ENCODE measurements around the gene LMF1. TPM values are rescaled to one million over a fixed set of nuclear protein-coding genes. Genes with fewer than 3 reads are reported as not detected.
"Not testable (repeated sequence)": the region's sequence is repeated elsewhere in the genome, so short reads cannot be mapped to it uniquely, and the experiment has no call there.

The LMF1 gene
- polyA plus RNA-seq, 5 donors = 13.8 to 22.3 (median 20.2) TPM

- DNase-seq = no peak
Measured at GRCh38 chr16:851209-851810, 119.5 kb downstream of the LMF1 start.

DNA sequence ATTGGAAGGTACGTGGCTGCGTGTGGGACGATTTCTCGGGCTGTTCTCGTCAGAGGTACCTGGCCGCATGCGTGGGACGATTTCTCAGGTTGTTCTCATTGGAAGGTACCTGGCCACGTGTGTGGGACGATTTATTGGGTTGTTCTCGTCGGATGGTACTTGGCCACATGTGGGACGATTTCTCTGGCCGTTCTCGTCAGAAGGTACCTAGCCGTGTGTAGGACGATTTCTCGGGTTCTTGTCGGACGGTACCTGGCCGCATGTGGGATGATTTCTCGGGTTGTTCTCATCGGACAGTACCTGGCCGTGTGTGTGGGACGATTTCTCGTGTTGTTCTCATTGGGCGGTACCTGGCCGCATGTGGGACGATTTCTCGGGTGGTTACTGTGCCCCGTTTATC lies 120.1 kb downstream of the LMF1 start:
- DNase-seq = no peak

GRCh38 chr16:848510-849253 lies 122.1 kb downstream of the LMF1 start:
- DNase-seq = no peak

DNA sequence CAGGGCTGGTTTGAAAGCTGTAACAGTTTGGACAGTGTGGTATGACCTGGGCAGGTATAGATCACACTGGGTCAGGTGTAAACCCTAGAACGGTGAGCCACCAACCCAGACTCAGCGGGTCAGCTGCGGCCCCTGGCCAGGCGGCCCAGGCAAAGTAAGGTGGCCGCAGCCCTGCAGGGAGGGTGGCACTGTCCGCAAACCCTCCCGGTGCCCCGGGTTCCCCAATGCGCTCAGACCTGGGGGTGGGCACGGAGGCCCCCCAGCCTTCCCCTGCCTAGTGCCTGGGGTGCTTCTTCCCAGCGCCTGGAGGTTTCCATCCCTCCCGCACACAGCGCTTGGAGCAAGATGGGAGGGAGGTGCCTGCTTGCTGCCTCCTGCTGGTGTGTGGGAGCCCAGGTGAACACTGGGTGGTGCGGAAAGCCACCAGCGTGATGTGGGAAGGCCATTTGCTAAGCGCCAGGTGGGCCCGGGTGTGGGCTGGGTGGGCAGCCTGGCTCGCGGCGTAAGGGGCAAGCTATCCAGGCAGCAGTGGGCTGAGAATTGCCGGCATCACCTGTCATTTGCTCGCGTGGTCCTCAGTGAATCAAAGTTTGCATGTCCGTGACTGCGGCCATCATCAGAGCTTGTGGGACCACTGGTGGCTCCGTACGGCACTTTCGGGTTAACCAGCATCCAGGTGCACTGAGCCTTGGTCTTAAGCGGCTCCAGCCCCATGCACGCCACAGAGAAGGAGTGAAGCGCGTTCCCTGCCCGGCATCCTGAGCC lies 122.9 kb downstream of the LMF1 start:
- DNase-seq = no peak

GRCh38 chr16:847151-847550 lies 123.6 kb downstream of the LMF1 start:
- DNase-seq = no peak

DNA sequence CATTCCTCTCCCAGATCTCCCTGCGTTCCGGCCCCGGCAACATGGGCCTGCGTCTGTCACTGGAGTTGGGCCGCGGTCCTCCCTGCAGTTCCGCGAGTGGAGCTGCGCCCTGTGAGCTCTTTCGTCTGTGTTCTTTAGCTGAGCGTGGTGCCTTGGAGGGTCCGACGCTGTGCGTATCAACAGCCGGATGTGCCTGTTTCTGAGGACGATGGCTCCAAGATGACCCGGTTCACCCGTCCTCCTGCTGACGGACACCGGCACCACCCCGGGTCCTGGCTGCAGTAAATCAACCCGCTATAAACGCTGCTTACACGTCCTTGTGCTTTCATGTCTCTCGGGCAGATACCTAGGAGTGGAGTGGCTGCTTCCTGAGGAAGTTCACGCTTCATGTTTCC lies 125.4 kb downstream of the LMF1 start:
- DNase-seq = no peak

DNA sequence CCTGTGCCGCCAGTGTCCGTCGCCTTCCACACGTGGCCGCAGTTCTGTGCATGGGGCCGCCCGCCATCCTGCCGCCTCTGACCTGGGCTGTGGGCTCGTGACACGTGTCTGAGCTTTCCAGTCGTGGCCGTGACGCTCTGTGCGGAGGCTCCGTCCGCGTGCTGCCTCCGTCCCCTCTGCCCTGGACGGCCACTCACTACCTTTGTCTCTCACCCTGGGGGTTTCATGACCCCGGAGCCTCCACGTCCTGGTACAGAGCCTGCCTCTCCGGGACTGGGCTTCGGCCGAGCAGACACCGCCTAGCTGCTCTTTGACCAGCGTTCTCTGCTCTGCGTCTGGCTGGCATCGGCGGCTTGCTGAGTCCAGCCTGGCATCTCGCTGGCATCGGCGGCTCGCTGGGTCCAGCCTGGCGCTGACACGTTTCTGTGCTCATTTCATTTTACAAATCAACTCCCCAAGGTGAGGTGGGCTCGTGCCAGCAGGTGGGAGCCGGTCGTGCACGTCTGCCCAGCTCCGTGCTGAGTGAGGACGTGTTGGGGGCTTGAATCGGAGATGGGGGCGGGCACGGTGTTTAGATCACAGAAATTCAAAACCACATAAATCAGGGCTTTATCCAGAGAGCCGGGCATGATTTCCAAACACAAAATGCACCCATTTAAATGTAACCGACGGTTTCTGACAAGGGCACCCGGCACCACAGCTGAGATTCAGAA lies 126.0 kb downstream of the LMF1 start:
- DNase-seq = no peak

GRCh38 chr16:843771-844170 lies 127.0 kb downstream of the LMF1 start:
- DNase-seq = no peak

DNA sequence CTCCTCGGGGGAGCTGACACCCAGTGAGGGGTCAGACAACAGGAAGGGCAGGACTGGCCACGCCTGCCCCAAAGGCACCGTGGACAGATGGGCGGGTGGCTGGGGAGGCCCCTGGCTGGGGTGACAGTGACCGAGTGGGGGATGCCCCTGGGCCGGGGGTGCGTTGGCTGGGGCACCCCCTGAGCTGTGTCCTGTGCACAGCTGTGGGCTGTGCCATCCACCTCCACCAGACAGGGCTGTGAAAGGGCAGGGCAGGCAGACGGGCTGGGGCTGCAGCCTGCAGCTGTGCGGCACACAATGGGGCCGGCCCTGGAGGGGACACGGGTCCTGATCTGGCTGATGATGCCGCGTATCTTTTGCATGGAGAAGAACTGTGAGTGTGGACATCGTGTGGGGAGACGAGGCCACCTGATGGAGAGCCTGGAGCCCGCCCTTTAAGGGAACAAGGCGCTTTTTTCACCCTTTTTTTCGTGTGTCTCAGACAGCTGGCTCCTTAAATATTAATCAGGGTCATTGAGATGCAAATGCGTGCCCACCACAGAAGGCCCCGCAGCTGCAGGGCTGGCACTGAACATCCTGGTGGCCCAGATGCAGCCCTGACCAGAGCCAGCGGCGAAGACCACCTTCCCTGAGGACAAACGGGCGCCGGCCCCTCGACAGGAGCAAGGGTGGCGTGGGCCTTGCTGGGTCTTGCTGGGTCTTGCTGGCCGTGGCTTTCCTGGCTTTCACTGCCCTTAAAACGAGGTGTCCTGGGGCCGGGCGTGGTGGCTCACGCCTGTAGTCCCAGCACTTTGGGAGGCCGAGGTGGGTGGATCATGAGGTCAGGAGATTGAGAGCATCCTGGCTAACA lies 127.8 kb downstream of the LMF1 start:
- no peak for DNase-seq

GRCh38 chr16:842061-842476 lies 128.7 kb downstream of the LMF1 start:
- peak in 1 of 2 donors; percentile 22 for DNase-seq

DNA sequence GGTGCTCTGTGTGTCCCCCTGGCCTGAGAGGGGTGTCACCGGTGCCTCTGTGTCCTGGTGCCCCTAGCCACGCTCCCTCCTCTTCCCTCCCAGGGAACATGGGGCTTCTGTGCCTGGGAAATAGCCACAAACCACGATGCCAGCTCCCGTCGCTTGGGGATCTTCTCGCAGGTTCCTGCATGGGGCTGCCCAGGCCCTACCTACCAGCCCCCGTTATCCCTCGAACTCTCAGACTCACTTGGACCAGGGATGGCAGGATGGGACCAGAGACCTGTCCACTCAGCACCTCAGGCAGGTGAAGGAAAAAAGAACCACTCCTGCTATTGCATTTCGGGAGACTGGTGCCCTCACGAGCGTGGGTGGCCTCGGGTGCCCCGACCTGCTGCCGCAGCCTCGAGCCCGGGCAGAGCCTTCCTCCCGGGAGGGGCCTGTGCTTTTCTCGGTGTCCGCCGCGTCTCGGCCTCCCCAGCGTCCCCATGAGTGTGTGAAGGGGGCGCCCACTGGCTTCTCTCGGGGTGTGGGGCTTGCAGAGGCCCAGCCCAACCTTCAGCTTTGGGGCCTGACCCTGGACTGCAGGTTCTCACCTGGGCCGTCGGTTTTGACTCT lies 129.2 kb downstream of the LMF1 start:
- no peak for DNase-seq

DNA sequence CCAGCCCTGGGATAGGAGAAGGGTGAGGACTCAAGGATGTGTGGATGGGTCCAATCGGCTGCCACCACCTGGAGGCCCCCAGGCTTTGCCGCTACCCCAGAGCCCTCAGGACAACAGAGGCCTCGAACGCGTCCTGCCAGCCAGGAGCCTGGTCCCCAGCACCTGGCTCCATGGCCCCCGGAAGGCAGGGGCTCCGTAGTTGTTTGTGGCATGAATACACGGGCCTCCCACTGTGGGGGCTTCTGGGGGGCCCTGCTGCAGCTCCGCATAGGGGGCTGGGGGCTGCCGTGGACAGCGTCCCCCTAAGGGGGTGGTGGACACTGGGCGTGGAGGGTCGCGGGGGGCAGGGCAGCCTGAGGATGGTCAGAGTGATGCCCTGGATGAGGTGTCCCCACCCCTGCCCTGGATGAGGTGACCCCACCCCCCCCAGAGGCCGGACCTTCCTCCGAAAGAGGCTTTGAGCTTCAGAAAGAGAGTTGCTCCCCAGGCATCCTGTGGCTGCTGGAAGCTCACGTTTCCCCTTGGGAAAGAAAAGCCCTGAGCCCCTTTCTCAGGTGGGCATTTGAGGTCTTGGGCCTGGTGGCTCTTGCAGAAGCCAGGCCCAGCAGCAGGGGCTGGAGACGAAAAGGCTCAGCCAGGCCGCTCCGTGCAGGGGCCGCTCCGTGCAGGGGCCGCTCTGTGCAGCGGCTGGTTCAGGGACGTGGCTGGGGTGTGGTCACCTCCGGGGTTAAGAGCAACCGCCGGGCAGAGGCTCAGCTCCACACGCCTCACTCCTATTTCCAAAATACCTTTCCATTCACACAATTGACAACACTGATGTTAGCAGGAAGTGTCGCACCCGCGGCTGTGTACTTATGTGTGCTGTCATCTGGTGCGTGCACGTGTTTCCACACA lies 130.0 kb downstream of the LMF1 start:
- DNase-seq = no peak

- no peak for DNase-seq
Measured at GRCh38 chr16:839643-840408, 131.0 kb downstream of the LMF1 start.

DNA sequence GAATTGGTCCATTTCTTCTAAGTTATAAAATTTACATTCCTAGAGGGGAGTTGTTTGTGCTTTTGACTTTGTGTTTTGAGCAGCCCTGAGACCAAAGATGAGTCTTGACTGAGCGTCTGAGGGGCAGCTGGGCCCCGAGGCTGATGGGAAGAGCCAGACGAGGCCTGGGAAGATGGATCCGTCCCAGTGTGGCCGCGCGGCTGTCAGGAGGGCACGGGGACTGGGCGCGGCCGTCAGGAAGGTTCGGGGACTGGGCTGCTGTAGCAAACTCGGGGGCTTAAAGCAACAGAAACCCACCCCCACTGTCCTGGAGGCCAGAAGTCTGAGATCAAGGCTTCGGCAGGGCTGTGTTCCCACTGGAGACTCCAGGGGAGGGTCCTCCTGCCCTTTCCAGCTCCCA lies 132.0 kb downstream of the LMF1 start:
- no peak for DNase-seq

DNA sequence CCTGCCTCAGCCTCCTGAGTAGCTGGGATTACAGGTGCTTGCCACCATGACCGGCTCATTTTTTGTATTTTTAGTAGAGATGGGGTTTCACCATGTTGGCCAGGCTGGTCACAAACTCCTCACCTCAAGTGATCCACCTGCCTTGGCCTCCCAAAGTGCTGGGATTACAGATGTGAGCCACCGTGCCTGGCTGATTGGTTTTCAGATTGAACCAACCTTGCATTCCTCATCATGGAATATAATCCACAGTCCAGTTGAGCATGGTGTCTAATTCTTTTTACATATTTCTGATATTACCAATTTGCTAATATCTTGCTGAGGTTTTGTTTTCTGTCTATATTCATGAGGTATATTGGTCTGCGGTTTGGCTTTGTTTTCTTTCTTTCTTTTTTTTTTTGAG lies 134.0 kb downstream of the LMF1 start:
- not testable (repeated sequence) for DNase-seq

GRCh38 chr16:836221-836620 lies 134.6 kb downstream of the LMF1 start:
- no peak for DNase-seq

DNA sequence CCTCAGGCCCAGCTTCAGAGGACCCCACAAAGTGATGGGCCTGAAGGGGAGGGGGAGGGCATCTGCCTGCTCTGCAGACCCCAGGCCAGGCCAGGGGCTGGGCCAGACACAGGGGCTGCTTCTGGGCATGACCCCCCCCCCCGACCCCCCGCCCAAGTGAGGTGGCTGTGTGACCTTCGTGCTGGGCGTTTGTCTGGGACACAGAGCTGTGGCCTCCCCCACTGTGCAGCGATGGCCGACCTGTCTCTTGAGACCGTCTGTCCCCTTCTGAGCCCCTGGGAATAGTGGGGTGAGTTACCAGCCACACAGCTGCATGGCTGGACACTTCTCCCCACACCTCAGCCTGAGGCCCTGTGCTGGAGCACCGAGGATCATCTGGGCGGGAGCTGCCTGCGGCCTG lies 135.4 kb downstream of the LMF1 start:
- DNase-seq = no peak

- no peak for DNase-seq
Measured at GRCh38 chr16:833411-833810, 137.4 kb downstream of the LMF1 start.
